ENCODE data around the gene ABCC1.
"Not testable (repeated sequence)": the region's sequence is repeated elsewhere in the genome, so short reads cannot be mapped to it uniquely, and the experiment has no call there.

Gene ABCC1

GRCh38 chr16:16143931-16144330 is 194.5 kb downstream of the ABCC1 start:
- no peak for FAIRE-seq

GRCh38 chr16:16144416-16144815 is 195.0 kb downstream of the ABCC1 start:
- no peak for FAIRE-seq

GRCh38 chr16:16145286-16145685 is 195.9 kb downstream of the ABCC1 start:
- no peak for FAIRE-seq

- FAIRE-seq, result no peak
Observed at GRCh38 chr16:16146380-16147315, 197.2 kb downstream of the ABCC1 start.

GRCh38 chr16:16147316-16147999 is 198.0 kb downstream of the ABCC1 start:
- no peak for FAIRE-seq

- FAIRE-seq, result not testable (repeated sequence)
Observed at GRCh38 chr16:16148000-16148599, 198.7 kb downstream of the ABCC1 start.

- FAIRE-seq, result no peak
Observed at GRCh38 chr16:16148755-16149154, 199.3 kb downstream of the ABCC1 start.

GRCh38 chr16:16149710-16150116 is 200.3 kb downstream of the ABCC1 start:
- no peak for FAIRE-seq

- FAIRE-seq, result no peak
Observed at GRCh38 chr16:16150117-16150877, 200.9 kb downstream of the ABCC1 start.

GRCh38 chr16:16150878-16151152 is 201.4 kb downstream of the ABCC1 start:
- no peak for FAIRE-seq

GRCh38 chr16:16151315-16151714 is 201.9 kb downstream of the ABCC1 start:
- no peak for FAIRE-seq

- not testable (repeated sequence) for FAIRE-seq
Observed at GRCh38 chr16:16153000-16153399, 203.6 kb downstream of the ABCC1 start.

GRCh38 chr16:16154281-16154951 is 205.0 kb downstream of the ABCC1 start:
- FAIRE-seq, result no peak

GRCh38 chr16:16155234-16155633 is 205.8 kb downstream of the ABCC1 start:
- FAIRE-seq, result no peak

GRCh38 chr16:16157166-16157565 is 207.8 kb downstream of the ABCC1 start:
- FAIRE-seq, result no peak

- no peak for FAIRE-seq
Observed at GRCh38 chr16:16158082-16158658, 208.8 kb downstream of the ABCC1 start.

- FAIRE-seq, result no peak
Observed at GRCh38 chr16:16158741-16159374, 209.4 kb downstream of the ABCC1 start.

GRCh38 chr16:16159662-16160061 is 210.2 kb downstream of the ABCC1 start:
- FAIRE-seq, result no peak

GRCh38 chr16:16161319-16161718 is 211.9 kb downstream of the ABCC1 start:
- no peak for FAIRE-seq

GRCh38 chr16:16161840-16162239 is 212.4 kb downstream of the ABCC1 start:
- FAIRE-seq, result not testable (repeated sequence)

GRCh38 chr16:16162591-16162990 is 213.2 kb downstream of the ABCC1 start:
- FAIRE-seq, result no peak

- FAIRE-seq, result no peak
Observed at GRCh38 chr16:16163109-16163508, 213.7 kb downstream of the ABCC1 start.

Data from endometrium (tissue), 2 donors.